ENCODE results near the gene CDKN2C. TPM values are rescaled to one million over a fixed set of nuclear protein-coding genes. Genes with fewer than 3 reads are reported as not detected.
A peak's percentile ranks its signal among the peaks of the same experiment; 100 is the strongest.

Gene CDKN2C
- total RNA-seq, 1 donor from 2014 or later, result 2.4 TPM

GRCh38 chr1:50978852-50979781 is 9.1 kb downstream of the CDKN2C start:
- Histone ChIP-seq H3K4me3 (peak overlapping the region; percentile 79 to 87), H3K27ac (peak overlapping the region; percentile 92), H3K4me1 (no peaks in the 10 kb centered on the region), H3K9me3 (no peaks in the 10 kb centered on the region), H3K27me3 (no peaks in the 10 kb centered on the region), H3K36me3 (no peaks in the 10 kb centered on the region)
- no peak for DNase-seq (ENCODE audit: low spot score in 2 of 2)
- intact Hi-C loops (cut with DNase I), result loop anchor here (1.0 kb wide), 1 partner anchor 10 kb away; no protein-coding TSS in a partner anchor
- TF ChIP-seq, protein P1, sequence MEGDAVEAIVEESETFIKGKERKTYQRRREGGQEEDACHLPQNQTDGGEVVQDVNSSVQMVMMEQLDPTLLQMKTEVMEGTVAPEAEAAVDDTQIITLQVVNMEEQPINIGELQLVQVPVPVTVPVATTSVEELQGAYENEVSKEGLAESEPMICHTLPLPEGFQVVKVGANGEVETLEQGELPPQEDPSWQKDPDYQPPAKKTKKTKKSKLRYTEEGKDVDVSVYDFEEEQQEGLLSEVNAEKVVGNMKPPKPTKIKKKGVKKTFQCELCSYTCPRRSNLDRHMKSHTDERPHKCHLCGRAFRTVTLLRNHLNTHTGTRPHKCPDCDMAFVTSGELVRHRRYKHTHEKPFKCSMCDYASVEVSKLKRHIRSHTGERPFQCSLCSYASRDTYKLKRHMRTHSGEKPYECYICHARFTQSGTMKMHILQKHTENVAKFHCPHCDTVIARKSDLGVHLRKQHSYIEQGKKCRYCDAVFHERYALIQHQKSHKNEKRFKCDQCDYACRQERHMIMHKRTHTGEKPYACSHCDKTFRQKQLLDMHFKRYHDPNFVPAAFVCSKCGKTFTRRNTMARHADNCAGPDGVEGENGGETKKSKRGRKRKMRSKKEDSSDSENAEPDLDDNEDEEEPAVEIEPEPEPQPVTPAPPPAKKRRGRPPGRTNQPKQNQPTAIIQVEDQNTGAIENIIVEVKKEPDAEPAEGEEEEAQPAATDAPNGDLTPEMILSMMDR (IDR thresholded peaks at IDR 0.05), result no peak

GRCh38 chr1:50979937-50980336 is 9.9 kb downstream of the CDKN2C start:
- Histone ChIP-seq H3K9me3 (no peaks in the 10 kb centered on the region), H3K4me3 (peak overlapping the region; percentile 3 to 87), H3K27ac (peak overlapping the region; percentile 92), H3K27me3 (no peaks in the 10 kb centered on the region), H3K4me1 (no peaks in the 10 kb centered on the region), H3K36me3 (no peaks in the 10 kb centered on the region)
- no peak for DNase-seq (ENCODE audit: low spot score in 2 of 2)
- intact Hi-C loops (cut with DNase I), result loop anchor here (10.0 kb wide), 1 partner anchor 535 kb away; the partner anchor contains the start of gene EPS15
- TF ChIP-seq, protein P1 (IDR thresholded peaks at IDR 0.05), result no peak

DNA sequence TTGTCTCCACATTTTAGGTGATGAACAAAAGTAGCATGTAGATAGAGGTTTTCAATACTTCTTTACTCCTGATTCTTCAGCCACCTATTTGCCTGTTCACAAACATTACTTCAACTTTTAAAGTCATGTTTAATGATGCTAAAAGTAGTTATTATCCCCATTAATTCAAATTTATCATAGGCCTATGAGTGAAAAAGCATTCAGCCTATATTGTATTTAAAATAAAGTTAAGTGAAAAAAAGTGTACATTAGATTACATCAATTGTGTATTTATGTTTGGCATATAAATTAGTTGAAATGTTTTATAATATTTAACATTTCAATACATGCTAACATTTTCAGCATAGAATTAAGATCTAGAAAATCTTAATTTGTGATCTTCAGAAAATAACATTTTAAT is 10.5 kb downstream of the CDKN2C start:
- no peaks in the 10 kb centered on the region for H3K36me3 ChIP-seq
- no peaks in the 10 kb centered on the region for H3K4me1 ChIP-seq
- DNase-seq (ENCODE audit: low spot score in 2 of 2), result no peak
- no peaks in the 10 kb centered on the region for H3K9me3 ChIP-seq
- intact Hi-C loops (cut with DNase I), result loop anchor here (10.0 kb wide), 1 partner anchor 534 kb away; the partner anchor contains the start of gene EPS15
- peak overlapping the region; percentile 3 to 87 for H3K4me3 ChIP-seq
- TF ChIP-seq, protein P1 (IDR thresholded peaks at IDR 0.05), result no peak
- peak overlapping the region; percentile 92 for H3K27ac ChIP-seq
- no peaks in the 10 kb centered on the region for H3K27me3 ChIP-seq

DNA sequence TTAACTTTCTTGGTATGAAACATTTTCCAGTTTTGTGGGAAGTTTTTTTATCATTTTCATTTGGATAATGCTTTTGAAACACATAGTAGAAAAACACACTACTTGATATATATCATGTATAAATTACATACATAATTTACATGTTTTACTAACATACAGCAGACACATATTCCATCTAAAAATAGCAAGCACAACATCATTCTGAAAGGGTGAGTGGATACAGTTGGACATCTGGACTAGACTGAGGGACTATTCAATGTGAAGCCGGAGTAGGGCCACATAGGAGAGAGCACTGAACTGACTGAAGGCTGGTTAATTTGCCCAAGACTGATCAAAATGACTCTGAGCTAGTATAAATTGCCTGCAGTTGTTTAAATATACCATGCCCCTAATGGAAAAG is 11.7 kb downstream of the CDKN2C start:
- intact Hi-C loops (cut with DNase I), result loop anchor here (10.0 kb wide), 1 partner anchor 533 kb away; the partner anchor contains the start of gene EPS15
- Histone ChIP-seq H3K9me3 (no peaks in the 10 kb centered on the region), H3K36me3 (no peaks in the 10 kb centered on the region), H3K27ac (peak overlapping the region; percentile 15 to 92), H3K27me3 (no peaks in the 10 kb centered on the region), H3K4me1 (no peaks in the 10 kb centered on the region), H3K4me3 (peak overlapping the region; percentile 34 to 47)
- TF ChIP-seq, protein P1 (IDR thresholded peaks at IDR 0.05), result no peak
- DNase-seq (ENCODE audit: low spot score in 2 of 2), result no peak

DNA sequence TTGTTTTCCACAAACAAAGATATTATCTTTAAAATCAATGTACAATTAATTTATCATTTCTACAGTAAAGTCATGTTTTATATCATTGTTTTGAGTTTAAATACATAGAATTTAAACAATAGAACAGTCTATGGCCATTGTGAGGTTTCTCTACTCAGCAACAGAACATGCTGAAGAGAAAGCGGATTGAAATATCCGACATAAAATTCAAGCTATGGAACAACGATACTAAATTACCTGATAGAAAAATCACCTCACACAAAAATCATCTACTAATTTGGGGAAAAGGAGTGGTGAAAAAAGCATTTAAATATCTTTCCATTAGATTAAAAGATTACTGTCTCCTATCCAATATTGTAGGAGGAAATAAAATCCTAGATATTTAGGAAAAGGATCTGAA is 12.6 kb downstream of the CDKN2C start:
- Histone ChIP-seq H3K36me3 (no peaks in the 10 kb centered on the region), H3K4me1 (no peaks in the 10 kb centered on the region), H3K27me3 (no peaks in the 10 kb centered on the region), H3K4me3 (peak overlapping the region in 1 of 2 donors; percentile 47), H3K27ac (peak overlapping the region in 1 of 2 donors; percentile 15), H3K9me3 (no peaks in the 10 kb centered on the region)
- intact Hi-C loops (cut with DNase I), result loop anchor here (10.0 kb wide), 1 partner anchor 532 kb away; the partner anchor contains the start of gene EPS15
- TF ChIP-seq, protein P1 (IDR thresholded peaks at IDR 0.05), result no peak
- DNase-seq (ENCODE audit: low spot score in 2 of 2), result no peak
